Heart right ventricle (tissue), 16 donors: ENCODE results near the gene C19orf25. TPM values are rescaled to one million over a fixed set of nuclear protein-coding genes. Genes with fewer than 3 reads are reported as not detected.

Experiments used
- ATAC-seq, 8 donors: fragments of 200-7000 bp; cut with Tn5 transposase; one replicate each; pipeline ENCODE4 v1.9.1; 2020; ENCODE audit warnings: mild to moderate bottlenecking in 8 of 8, moderate library complexity in 8 of 8, moderate number of reproducible peaks in 1 of 8
- DNase-seq, 2 donors: peaks; one replicate each; pipeline ENCODE4 v3.0.0-alpha.2; 2020
- H3K27ac ChIP-seq, 10 donors: fragments of 200-600 bp; sonication (generic) in 2 of 10; one replicate each; pipeline versions ENCODE4 v1.5.0 to v1.8.0; 2020 to 2022; ENCODE audit warnings: mild to moderate bottlenecking in 3 of 10
- H3K27me3 ChIP-seq, 7 donors: fragments of 200-600 bp; one replicate each; pipeline ENCODE4 v1.8.0; 2021 to 2022; ENCODE audit warnings: mild to moderate bottlenecking in 2 of 7
- H3K36me3 ChIP-seq, 9 donors: fragments of 200-600 bp; sonication (generic) in 1 of 9; one replicate each; pipeline versions ENCODE4 v1.5.0 to v1.8.0; 2020 to 2022; ENCODE audit warnings: mild to moderate bottlenecking in 2 of 9
- H3K4me1 ChIP-seq, 9 donors: fragments of 200-600 bp; sonication (generic) in 1 of 9; one replicate each; pipeline versions ENCODE4 v1.5.0 to v1.8.0; 2020 to 2022; ENCODE audit warnings: mild to moderate bottlenecking in 4 of 9
- H3K4me3 ChIP-seq, 10 donors: fragments of 200-600 bp; sonication (generic) in 2 of 10; one replicate each; pipeline versions ENCODE4 v1.5.0 to v1.8.0; 2020 to 2022; ENCODE audit warnings: mild to moderate bottlenecking in 7 of 10, moderate library complexity in 2 of 10
- H3K9me3 ChIP-seq, 11 donors: fragments of 200-600 bp in 10 of 11; sonication (generic) in 2 of 11; one replicate each; pipeline versions ENCODE4 v1.5.0 to v1.8.0; 2013 to 2022; ENCODE audit warnings: mild to moderate bottlenecking in 2 of 11, control low read depth in 1 of 11, moderate library complexity in 1 of 11
- CTCF ChIP-seq, 9 donors: fragments of 200-600 bp; sonication (generic) in 2 of 9; IDR thresholded peaks; one replicate each; pipeline versions ENCODE4 v1.5.0 to v1.8.0; 2021 to 2022; ENCODE audit warnings: antibody characterized with exemption in 9 of 9, mild to moderate bottlenecking in 5 of 9, moderate library complexity in 1 of 9
- WGBS, 2 donors: extraction: QIAGEN DNeasy Blood & Tissue Kit; methylation state at CpG; one replicate each; pipeline ENCODE4 v1.1.7; 2013; ENCODE audit warnings: inconsistent platforms in 1 of 2; 5-methylcytosine and 5-hydroxymethylcytosine counted together
- intact Hi-C, 10 donors: fragments of 100-400 bp; cut with DNase I; formaldehyde crosslinking; loops; one replicate each; pipeline versions ENCODE4 v1.11.1 to v1.14.2; 2022
- polyA plus RNA-seq, 2 donors: library from polyadenylated mRNA; stranded (reverse); fragments of 200-250 nt; gene quantifications; one replicate each; pipeline ENCODE4 v1.2.3, GENCODE V29; 2013
- total RNA-seq, 10 donors: library from RNA; stranded (reverse); fragmentation: NEBNext Ultra II Directional in 3 of 10; extraction: Animal tissue kit (Norgen Biotek cat#: 25700) in 3 of 10; gene quantifications; one replicate each; pipeline versions ENCODE4 v1.2.1 to v1.2.4, GENCODE V29; 2021 to 2023
- donor health status: Arrhythmogenic right ventricular cardiomyopathy.
- donor health status: ischemic (EF 13 %, LVEDD 7.1; RV severe dilation, severe dysfunction).
- donor health status: healthy with polysubstance abuse.
- donor health status: DM: no; HTN: yes; CAD: no.
- donor health status: DM: no; HTN: no; CAD: no.
- donor health status: ischemic (EF 25% LVEDD 6.9; RV normal size, moderate dysfunction).
- donor health status: ischemic (EF 25% LVEDD 5.7; RV mildly dilated, moderate dysfunction).
- donor health status: healthy.
- donor health status: DM: yes; HTN: yes; CAD: no.
- donor health status: Ischemic cardiomyopathy.
- donor health status: ischemic (EF 35%, LVEDD 5.7; RV mildly dilated, moderate dysfunction).
- donor health status: nonischemic (EF 11% LVEDD 7.7; RV severe dilation, severe dysfunction).
- donor health status: DM: yes; HTN: yes; CAD: no.
- donor health status: PGD.
- donor health status: ischemic (EF 29% LVEDD 5.4; RV normal size, mild dysfunction).
- donor health status: nonischemic (EF 23%, LVEDD 6.1; RV moderate dilation, normal function).

Gene C19orf25
- total and polyA plus RNA-seq, 12 donors, result 12.7 to 29.8 (median 15.4) TPM

- Histone ChIP-seq H3K9me3 (no peaks in the 10 kb centered on the region), H3K4me1 (peaks cover 0 to 11% (median 4%) of the 10 kb centered on the region in 9 donors), H3K27ac (no peak within 1 kb of the TSS), H3K36me3 (no peaks in the 10 kb centered on the region), H3K4me3 (peak within 1 kb of the TSS in 5 of 10 donors; percentile 5 to 26 (median 13)), H3K27me3 (peaks cover 26 to 58% (median 53%) of the 10 kb centered on the region in 7 donors)
- peak in 2 of 9 donors; percentile 19 to 36 for TF ChIP-seq CTCF (IDR thresholded peaks at IDR 0.05)
- WGBS, 2 donors, result 9 to 13% methylated on average over 59 to 85 of the region's 92 CpGs
- ATAC-seq (no peak), DNase-seq (no peak)
- intact Hi-C loops, result loop anchor here in 1 of 10 donors (10.0 kb wide), 1 partner anchor 209 kb away; no protein-coding TSS in a partner anchor
Observed at GRCh38 chr19:1523412-1524286, 44.6 kb upstream of the C19orf25 start, which contains the start of gene PLK5. Gene PLK5 (plus strand): TSS chr19:1524077. CDS start chr19:1526997, 2,920 bp downstream.

- WGBS, 2 donors, result 80 to 81% methylated on average over 18 of the region's 18 CpGs
- Histone ChIP-seq H3K36me3 (no peaks in the 10 kb centered on the region), H3K9me3 (no peaks in the 10 kb centered on the region), H3K4me1 (peaks cover 0 to 11% (median 4%) of the 10 kb centered on the region in 9 donors), H3K4me3 (no peak overlapping the region), H3K27ac (no peak overlapping the region), H3K27me3 (peaks cover 26 to 54% (median 52%) of the 10 kb centered on the region in 7 donors)
- TF ChIP-seq CTCF (IDR thresholded peaks at IDR 0.05), result no peak
- intact Hi-C loops, result loop anchor here in 1 of 10 donors (10.0 kb wide), 1 partner anchor 208 kb away; no protein-coding TSS in a partner anchor
- ATAC-seq (no peak), DNase-seq (no peak)
Observed at GRCh38 chr19:1522838-1523237, 43.8 kb upstream of the C19orf25 start.

DNA sequence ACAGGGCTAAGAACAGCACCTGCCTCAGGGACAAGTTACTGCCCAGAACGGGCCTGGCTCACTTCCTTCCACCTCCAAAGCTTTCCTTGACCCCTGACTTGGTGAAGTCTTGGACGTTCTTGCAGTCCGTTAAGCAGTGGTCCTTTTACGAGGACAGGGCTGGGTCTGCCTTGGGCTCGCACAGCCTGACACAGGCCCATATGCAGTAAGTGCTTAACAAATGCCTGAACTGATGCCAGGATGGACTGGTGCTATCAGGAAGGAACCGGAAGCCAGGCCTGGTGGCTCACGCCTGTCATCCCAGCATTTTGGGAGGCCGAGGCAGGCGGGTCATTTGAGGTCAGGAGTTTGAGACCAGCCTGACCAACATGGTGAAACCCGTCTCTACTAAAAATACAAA lies 43.0 kb upstream of the C19orf25 start:
- WGBS, 2 donors, result 52 to 56% methylated on average over 10 of the region's 10 CpGs
- Histone ChIP-seq H3K4me3 (no peak overlapping the region), H3K27me3 (peaks cover 26 to 46% (median 45%) of the 10 kb centered on the region in 7 donors), H3K9me3 (no peaks in the 10 kb centered on the region), H3K27ac (peak overlapping the region in 4 of 10 donors; percentile 17 to 66 (median 56)), H3K4me1 (peaks cover 0 to 11% (median 4%) of the 10 kb centered on the region in 9 donors), H3K36me3 (no peaks in the 10 kb centered on the region)
- no peak for TF ChIP-seq CTCF (IDR thresholded peaks at IDR 0.05)
- DNase-seq (no peak), ATAC-seq (peak in 4 of 8 donors; percentile 13 to 50 (median 20))
- intact Hi-C loops, result loop anchor here in 1 of 10 donors (10.0 kb wide), 1 partner anchor 207 kb away; no protein-coding TSS in a partner anchor

- peaks cover 26 to 44% (median 41%) of the 10 kb centered on the region in 7 donors for H3K27me3 ChIP-seq
- H3K27ac ChIP-seq, result peak overlapping the region in 5 of 10 donors; percentile 17 to 66 (median 50)
- peak in 1 of 2 donors; percentile 46 for DNase-seq
- 26 to 38% methylated on average over 14 of the region's 14 CpGs for WGBS, 2 donors
- intact Hi-C loops, result loop anchor here in 1 of 10 donors (10.0 kb wide), 1 partner anchor 207 kb away; no protein-coding TSS in a partner anchor
- ATAC-seq, result peak; percentile 10 to 87 (median 68)
- no peak overlapping the region for H3K4me3 ChIP-seq
- no peak for TF ChIP-seq CTCF (IDR thresholded peaks at IDR 0.05)
- no peaks in the 10 kb centered on the region for H3K36me3 ChIP-seq
- H3K9me3 ChIP-seq, result no peaks in the 10 kb centered on the region
- H3K4me1 ChIP-seq, result peaks cover 0 to 11% (median 4%) of the 10 kb centered on the region in 9 donors
Observed at GRCh38 chr19:1521636-1522035, 42.6 kb upstream of the C19orf25 start.
